22Rv1 (cell line): ENCODE results near the gene DOCK10.

Experiments used
- H3K27ac ChIP-seq: fragments of 450-650 bp; 2 replicates; pipeline ENCODE4 v1.5.1; 2017
- CTCF ChIP-seq: fragments of 450-650 bp; IDR thresholded peaks from 2 replicates; pipeline ENCODE4 v1.5.1; 2017; ENCODE audit warnings: mild to moderate bottlenecking
- ZFX ChIP-seq: fragments of 450-650 bp; IDR thresholded peaks from 2 replicates; pipeline ENCODE4 v1.6.1; 2017; ENCODE audit warnings: antibody characterized with exemption, borderline replicate concordance

DOCK10 gene

DNA sequence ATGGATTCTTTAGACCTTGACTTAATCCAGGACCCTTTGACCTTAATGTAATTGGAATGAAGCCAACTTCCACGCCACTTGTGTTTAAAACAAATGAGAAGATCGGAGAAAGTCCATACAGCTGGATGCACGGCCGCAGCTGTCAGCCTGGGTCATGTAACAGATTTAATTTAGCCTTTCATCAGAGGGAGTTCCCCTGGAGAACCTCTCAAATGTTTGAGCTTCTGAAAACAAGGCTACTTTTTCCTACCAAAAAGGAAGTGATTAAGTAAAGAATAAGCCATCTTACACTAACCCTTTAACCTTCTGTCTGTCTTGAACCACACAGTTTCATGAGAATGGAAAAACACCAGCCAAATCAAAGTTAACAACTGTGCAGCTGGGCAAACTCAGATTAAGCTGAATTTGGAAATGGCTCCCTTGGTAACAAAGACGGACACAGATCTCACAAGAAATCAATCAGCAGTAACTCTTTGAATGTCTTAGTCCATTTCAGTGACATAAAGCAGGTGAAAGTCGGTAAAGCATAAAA lies 103.6 kb downstream of the DOCK10 start:
- TF ChIP-seq ZFX: no peak
- TF ChIP-seq CTCF: no peak
- H3K27ac ChIP-seq: no peak overlapping the region

DNA sequence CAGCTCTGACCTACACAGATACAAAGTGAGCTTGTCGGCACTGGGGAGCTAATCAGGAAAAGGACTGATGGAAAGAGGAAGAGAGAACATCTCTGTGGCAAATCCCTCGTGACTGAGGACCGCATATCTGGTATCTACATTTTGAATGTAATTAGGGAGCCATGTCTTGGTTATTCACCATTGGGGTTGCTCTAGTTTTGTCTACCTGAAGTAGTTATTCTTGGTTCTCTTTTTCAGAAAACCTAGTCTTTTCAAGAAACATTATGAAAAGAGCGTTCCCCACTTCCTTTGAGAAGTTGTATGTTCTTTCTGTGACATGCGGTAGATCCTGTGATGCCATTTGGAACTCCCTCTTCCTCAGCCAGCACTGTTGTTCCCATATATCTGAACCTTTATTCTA lies 104.4 kb downstream of the DOCK10 start:
- no peak overlapping the region for H3K27ac ChIP-seq
- TF ChIP-seq ZFX: no peak
- no peak for TF ChIP-seq CTCF

- TF ChIP-seq CTCF (no peak), ZFX (no peak)
- no peak overlapping the region for H3K27ac ChIP-seq
Observed at GRCh38 chr2:224934526-224935188, 107.6 kb downstream of the DOCK10 start.

GRCh38 chr2:224933431-224933830 lies 108.8 kb downstream of the DOCK10 start:
- H3K27ac ChIP-seq: no peak overlapping the region
- TF ChIP-seq CTCF: no peak
- TF ChIP-seq ZFX: no peak

- no peak overlapping the region for H3K27ac ChIP-seq
- no peak for TF ChIP-seq CTCF
- no peak for TF ChIP-seq ZFX
Observed at GRCh38 chr2:224932522-224932921, 109.7 kb downstream of the DOCK10 start.

GRCh38 chr2:224931956-224932355 lies 110.3 kb downstream of the DOCK10 start:
- no peak for TF ChIP-seq ZFX
- TF ChIP-seq CTCF: no peak
- no peak overlapping the region for H3K27ac ChIP-seq

DNA sequence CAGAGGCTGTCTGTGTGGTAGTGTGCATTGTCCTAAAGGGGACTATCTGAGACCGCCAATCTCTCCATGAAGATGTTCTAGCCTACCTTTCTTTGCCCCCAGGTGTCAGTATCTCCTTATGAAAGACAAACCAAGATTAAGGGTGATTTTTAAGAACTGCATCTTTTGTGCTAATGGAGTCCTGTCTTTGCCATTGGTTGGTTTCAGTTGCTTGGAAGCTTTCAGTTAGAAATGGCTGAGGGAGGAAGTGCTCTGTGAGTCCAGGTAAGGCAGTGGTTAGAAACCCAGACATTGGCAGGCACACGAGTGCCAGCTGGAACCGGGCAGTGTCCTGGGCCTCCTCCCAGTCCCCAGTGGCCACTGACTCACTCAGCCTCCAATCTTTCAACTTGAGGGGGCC lies 111.3 kb downstream of the DOCK10 start:
- no peak for TF ChIP-seq ZFX
- no peak for TF ChIP-seq CTCF
- no peak overlapping the region for H3K27ac ChIP-seq
